GM12892 (cell line): ENCODE measurements around the gene TIAL1.
"Not testable (repeated sequence)": the region's sequence is repeated elsewhere in the genome, so short reads cannot be mapped to it uniquely, and the experiment has no call there.

ENCODE experiments used
- DNase-seq: peaks from one replicate; pipeline ENCODE4 v3.0.0; 2011; ENCODE audit not compliant: insufficient read length
- FAIRE-seq: peaks from 2 replicates; lab custom pipeline; 2011; peaks lifted over from hg19 to GRCh38; lab: Jason Lieb, UNC
- POLR2A ChIP-seq: IDR thresholded peaks from 2 replicates; pipeline ENCODE4 v1.6.1; 2011; ENCODE audit warnings: low read depth, low read length, control low read depth
- POLR2AphosphoS5 ChIP-seq: IDR thresholded peaks from 2 replicates; pipeline ENCODE4 v1.6.1; 2011; ENCODE audit warnings: low read depth, low read length, control low read depth
- TAF1 ChIP-seq: IDR thresholded peaks from 2 replicates; pipeline ENCODE4 v1.6.1; 2011; ENCODE audit warnings: low read depth, mild to moderate bottlenecking, control low read depth, low read length, borderline replicate concordance

The TIAL1 gene

GRCh38 chr10:119535305-119535704 lies 61.5 kb downstream of the TIAL1 start:
- DNase-seq (no peak), FAIRE-seq (no peak)
- no peak for TF ChIP-seq POLR2AphosphoS5
- TF ChIP-seq POLR2A = no peak
- no peak for TF ChIP-seq TAF1

- TF ChIP-seq TAF1 (no peak), POLR2A (no peak), POLR2AphosphoS5 (no peak)
- no peak for FAIRE-seq
Observed at GRCh38 chr10:119533473-119533872, 63.3 kb downstream of the TIAL1 start.

GRCh38 chr10:119532791-119533190 lies 64.0 kb downstream of the TIAL1 start:
- not testable (repeated sequence) for DNase-seq, FAIRE-seq

More at GRCh38 chr10:119533473-119533872, 63.3 kb downstream of the TIAL1 start:
- no peak for DNase-seq

GRCh38 chr10:119532251-119532650 lies 64.5 kb downstream of the TIAL1 start:
- not testable (repeated sequence) for DNase-seq, FAIRE-seq

- TF ChIP-seq POLR2AphosphoS5 = no peak
- no peak for TF ChIP-seq TAF1
- TF ChIP-seq POLR2A = no peak
- no peak for DNase-seq
- FAIRE-seq = no peak
Observed at GRCh38 chr10:119531067-119531466, 65.7 kb downstream of the TIAL1 start.

GRCh38 chr10:119528663-119529237 lies 68.0 kb downstream of the TIAL1 start:
- FAIRE-seq = not testable (repeated sequence)

GRCh38 chr10:119526621-119527592 lies 69.9 kb downstream of the TIAL1 start:
- FAIRE-seq (no peak), DNase-seq (no peak)
- no peak for TF ChIP-seq POLR2AphosphoS5
- no peak for TF ChIP-seq TAF1

More at GRCh38 chr10:119528663-119529237, 68.0 kb downstream of the TIAL1 start:
- not testable (repeated sequence) for DNase-seq

GRCh38 chr10:119526149-119526548 lies 70.6 kb downstream of the TIAL1 start:
- no peak for TF ChIP-seq TAF1
- TF ChIP-seq POLR2A = no peak
- TF ChIP-seq POLR2AphosphoS5 = no peak
- no peak for FAIRE-seq
- no peak for DNase-seq

GRCh38 chr10:119525116-119525515 lies 71.6 kb downstream of the TIAL1 start:
- FAIRE-seq (no peak), DNase-seq (no peak)
- no peak for TF ChIP-seq TAF1
- TF ChIP-seq POLR2AphosphoS5 = no peak
- no peak for TF ChIP-seq POLR2A

GRCh38 chr10:119524720-119525070 lies 72.1 kb downstream of the TIAL1 start:
- DNase-seq (no peak), FAIRE-seq (no peak)
- no peak for TF ChIP-seq TAF1
- no peak for TF ChIP-seq POLR2AphosphoS5
- TF ChIP-seq POLR2A = no peak

GRCh38 chr10:119523895-119524719 lies 72.7 kb downstream of the TIAL1 start:
- DNase-seq (no peak), FAIRE-seq (no peak)
- TF ChIP-seq POLR2AphosphoS5 (no peak), TAF1 (no peak), POLR2A (no peak)
